ENCODE measurements around the gene FOXF2.

FOXF2 gene

GRCh38 chr6:1437553-1438406, 48.4 kb downstream of the FOXF2 start:
- no peak overlapping the region for H3K4me3 ChIP-seq (ENCODE audit: low read depth, low read length)
- DNase-seq (ENCODE audit: low read depth): no peak
- TF ChIP-seq CTCF (conservative IDR thresholded peaks at IDR 0.05; ENCODE audit: low read depth, low read length): no peak

- H3K4me3 ChIP-seq (ENCODE audit: low read depth, low read length): no peak overlapping the region
- DNase-seq (ENCODE audit: low read depth): no peak
- TF ChIP-seq CTCF (conservative IDR thresholded peaks at IDR 0.05; ENCODE audit: low read depth, low read length): no peak
These were observed 49.1 kb downstream of the FOXF2 start for GRCh38 chr6:1438471-1438881.

DNA sequence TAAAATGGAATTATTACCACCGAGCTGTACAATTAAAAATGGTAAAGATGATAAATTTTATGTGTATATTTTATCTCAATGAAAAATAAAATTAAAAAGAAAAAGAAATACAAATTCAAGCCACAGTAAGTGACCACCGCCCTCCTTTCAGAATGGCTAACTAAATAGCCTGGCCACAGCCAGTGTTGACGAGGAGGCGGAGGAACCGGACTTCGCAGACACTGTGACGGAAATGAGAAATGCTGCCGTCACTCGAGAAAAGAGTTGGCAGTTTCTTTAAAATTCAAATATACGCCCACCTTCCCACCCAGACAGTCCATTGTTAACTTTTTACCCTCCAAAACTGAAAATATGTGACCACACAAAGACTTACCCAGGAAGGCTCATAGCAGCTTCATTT, 50.0 kb downstream of the FOXF2 start:
- TF ChIP-seq CTCF (conservative IDR thresholded peaks at IDR 0.05; ENCODE audit: low read depth, low read length): no peak
- no peak for DNase-seq (ENCODE audit: low read depth)
- H3K4me3 ChIP-seq (ENCODE audit: low read depth, low read length): no peak overlapping the region

GRCh38 chr6:1442929-1443328, 53.6 kb downstream of the FOXF2 start:
- no peak overlapping the region for H3K4me3 ChIP-seq (ENCODE audit: low read depth, low read length)
- no peak for DNase-seq (ENCODE audit: low read depth)
- no peak for TF ChIP-seq CTCF (conservative IDR thresholded peaks at IDR 0.05; ENCODE audit: low read depth, low read length)

All from choroid plexus epithelial cell (primary cell).